ENCODE data around the gene RAB28. TPM values are rescaled to one million over a fixed set of nuclear protein-coding genes. Genes with fewer than 3 reads are reported as not detected.
"Not testable (repeated sequence)": the region's sequence is repeated elsewhere in the genome, so short reads cannot be mapped to it uniquely, and the experiment has no call there.

RAB28 gene
- total RNA-seq, 4 donors from 2014 or later: 15.9 to 22.8 (median 18.3) TPM

GRCh38 chr4:13403326-13403725 lies 80.8 kb downstream of the RAB28 start:
- H3K27ac ChIP-seq (replicated peaks in 1 of 4): no peak overlapping the region
- intact Hi-C loops (cut with DNase I): no loop called here

GRCh38 chr4:13399257-13399656 lies 84.9 kb downstream of the RAB28 start:
- no peak for TF ChIP-seq EP300 (IDR thresholded peaks at IDR 0.05)
- no peak for TF ChIP-seq CTCF (IDR thresholded peaks at IDR 0.05)
- no peak for TF ChIP-seq POLR2A (IDR thresholded peaks at IDR 0.05; ENCODE audit: low read depth)
- no peak for TF ChIP-seq POLR2AphosphoS5 (IDR thresholded peaks at IDR 0.05)
- DNase-seq (ENCODE audit: extremely low spot score): no peak
- Histone ChIP-seq H3K4me3 (no peak overlapping the region), H3K4me1 (peaks cover 0 to 6% (median 3%) of the 10 kb centered on the region in 4 donors), H3K36me3 (no peaks in the 10 kb centered on the region), H3K27me3 (no peaks in the 10 kb centered on the region), H3K27ac (replicated peaks in 1 of 4) (no peak overlapping the region), H3K9me3 (no peaks in the 10 kb centered on the region)
- intact Hi-C loops (cut with DNase I): no loop called here

More at GRCh38 chr4:13403326-13403725, 80.8 kb downstream of the RAB28 start:
- no peaks in the 10 kb centered on the region for H3K27me3 ChIP-seq
- DNase-seq (ENCODE audit: extremely low spot score): no peak
- H3K36me3 ChIP-seq: no peaks in the 10 kb centered on the region
- peaks cover 0 to 3% (median 0%) of the 10 kb centered on the region in 4 donors for H3K4me1 ChIP-seq
- TF ChIP-seq POLR2A (IDR thresholded peaks at IDR 0.05; ENCODE audit: low read depth) (no peak), EP300 (IDR thresholded peaks at IDR 0.05) (no peak), CTCF (IDR thresholded peaks at IDR 0.05) (no peak), POLR2AphosphoS5 (IDR thresholded peaks at IDR 0.05) (no peak)
- no peak overlapping the region for H3K4me3 ChIP-seq
- H3K9me3 ChIP-seq: no peaks in the 10 kb centered on the region
- 83% methylated on average over 4 of the region's 4 CpGs for whole genome bisulfite sequencing

- DNase-seq (ENCODE audit: extremely low spot score): no peak
- Histone ChIP-seq H3K4me1 (peaks cover 0 to 6% (median 3%) of the 10 kb centered on the region in 4 donors), H3K4me3 (no peak overlapping the region), H3K36me3 (no peaks in the 10 kb centered on the region), H3K27ac (replicated peaks in 1 of 4) (no peak overlapping the region), H3K9me3 (no peaks in the 10 kb centered on the region), H3K27me3 (no peaks in the 10 kb centered on the region)
- WGBS: 44% methylated on average over 1 of the region's 1 CpG
- intact Hi-C loops (cut with DNase I): no loop called here
- TF ChIP-seq CTCF (IDR thresholded peaks at IDR 0.05) (no peak), POLR2A (IDR thresholded peaks at IDR 0.05; ENCODE audit: low read depth) (no peak)
Observed at GRCh38 chr4:13396161-13396560, 88.0 kb downstream of the RAB28 start.

- H3K4me3 ChIP-seq; H3K27ac ChIP-seq (replicated peaks in 1 of 4); H3K9me3 ChIP-seq; H3K36me3 ChIP-seq; DNase-seq (ENCODE audit: extremely low spot score); H3K27me3 ChIP-seq; H3K4me1 ChIP-seq; intact Hi-C loops (cut with DNase I): not testable (repeated sequence)
- WGBS: 85% methylated on average over 4 of the region's 4 CpGs
Observed at GRCh38 chr4:13389901-13390300, 94.2 kb downstream of the RAB28 start.

- Histone ChIP-seq H3K27me3 (no peaks in the 10 kb centered on the region), H3K36me3 (no peaks in the 10 kb centered on the region), H3K9me3 (no peaks in the 10 kb centered on the region), H3K4me1 (peaks cover 0 to 4% (median 0%) of the 10 kb centered on the region in 4 donors), H3K4me3 (no peak overlapping the region), H3K27ac (replicated peaks in 1 of 4) (no peak overlapping the region)
- intact Hi-C loops (cut with DNase I): no loop called here
- no peak for TF ChIP-seq EP300 (IDR thresholded peaks at IDR 0.05)
- TF ChIP-seq POLR2AphosphoS5 (IDR thresholded peaks at IDR 0.05): no peak
- TF ChIP-seq POLR2A (IDR thresholded peaks at IDR 0.05; ENCODE audit: low read depth): no peak
- TF ChIP-seq CTCF (IDR thresholded peaks at IDR 0.05): no peak
- DNase-seq (ENCODE audit: extremely low spot score): no peak
Observed at GRCh38 chr4:13386405-13387107, 97.6 kb downstream of the RAB28 start.
